Effector memory CD8-positive, alpha-beta T cell (primary cell): ENCODE measurements around the gene FAM89B.

Experiments
- ATAC-seq: fragments of 150-1000 bp; cut with Tn5 transposase; replicated peaks from 2 replicates; pipeline ENCODE4 v1.10.0; 2021; ENCODE audit warnings: mild to moderate bottlenecking, moderate library complexity
- DNase-seq, 3 experiments: peaks; one replicate each; pipeline ENCODE4 v3.0.0; 2021
- H3K27ac Mint-ChIP-seq, 2 donors: one replicate each; pipeline ENCODE4 v1.8.0; 2022; ENCODE audit warnings: mild to moderate bottlenecking in 2 of 2, mixed read lengths in 2 of 2, moderate library complexity in 2 of 2
- H3K27me3 Mint-ChIP-seq, 2 donors: one replicate each; pipeline ENCODE4 v1.8.0; 2022; ENCODE audit warnings: mixed read lengths in 2 of 2
- H3K36me3 Mint-ChIP-seq: one replicate; pipeline ENCODE4 v1.8.0; 2022; ENCODE audit warnings: mild to moderate bottlenecking, moderate library complexity, mixed read lengths; ENCODE audit not compliant: insufficient read depth
- H3K4me1 Mint-ChIP-seq, 2 donors: one replicate each; pipeline ENCODE4 v1.8.0; 2022; ENCODE audit warnings: low read depth in 2 of 2, mixed read lengths in 2 of 2
- H3K4me3 Mint-ChIP-seq, 2 donors: one replicate each; pipeline ENCODE4 v1.8.0; 2022; ENCODE audit warnings: mild to moderate bottlenecking in 2 of 2, mixed read lengths in 2 of 2, moderate library complexity in 2 of 2
- H3K9me3 Mint-ChIP-seq, 2 donors: one replicate each; pipeline ENCODE4 v1.8.0; 2022; ENCODE audit warnings: mixed read lengths in 2 of 2

The FAM89B gene

GRCh38 chr11:65599216-65599954, 27.0 kb downstream of the FAM89B start:
- DNase-seq: no peak
- H3K9me3 Mint-ChIP-seq: no peaks in the 10 kb centered on the region
- ATAC-seq: no peak
- H3K27me3 Mint-ChIP-seq: no peaks in the 10 kb centered on the region
- H3K27ac Mint-ChIP-seq: peak overlapping the region in 1 of 2 donors; percentile 38
- H3K4me1 Mint-ChIP-seq: peaks cover 10% of the 10 kb centered on the region in 2 donors
- H3K4me3 Mint-ChIP-seq: no peak overlapping the region
- peaks cover 29% of the 10 kb centered on the region for H3K36me3 Mint-ChIP-seq

DNA sequence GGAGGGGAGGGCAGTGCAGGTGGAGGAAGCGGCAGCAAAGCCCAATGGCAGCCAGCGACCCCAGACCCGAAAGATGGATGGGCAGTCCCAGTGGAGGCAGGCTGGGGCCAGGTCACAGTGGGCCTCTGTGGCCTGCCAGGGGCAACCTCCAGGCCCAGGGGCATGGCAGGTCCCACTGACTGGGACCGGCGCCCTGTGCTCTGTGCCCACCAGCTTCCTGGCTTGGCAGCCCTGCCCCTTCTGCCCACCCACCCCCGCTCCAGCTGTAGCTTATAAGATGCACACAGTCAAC, 27.6 kb downstream of the FAM89B start:
- H3K4me3 Mint-ChIP-seq: no peak overlapping the region
- no peaks in the 10 kb centered on the region for H3K27me3 Mint-ChIP-seq
- H3K4me1 Mint-ChIP-seq: peaks cover 8 to 9% of the 10 kb centered on the region in 2 donors
- peaks cover 29% of the 10 kb centered on the region for H3K36me3 Mint-ChIP-seq
- ATAC-seq (no peak), DNase-seq (no peak)
- no peak overlapping the region for H3K27ac Mint-ChIP-seq
- no peaks in the 10 kb centered on the region for H3K9me3 Mint-ChIP-seq

DNA sequence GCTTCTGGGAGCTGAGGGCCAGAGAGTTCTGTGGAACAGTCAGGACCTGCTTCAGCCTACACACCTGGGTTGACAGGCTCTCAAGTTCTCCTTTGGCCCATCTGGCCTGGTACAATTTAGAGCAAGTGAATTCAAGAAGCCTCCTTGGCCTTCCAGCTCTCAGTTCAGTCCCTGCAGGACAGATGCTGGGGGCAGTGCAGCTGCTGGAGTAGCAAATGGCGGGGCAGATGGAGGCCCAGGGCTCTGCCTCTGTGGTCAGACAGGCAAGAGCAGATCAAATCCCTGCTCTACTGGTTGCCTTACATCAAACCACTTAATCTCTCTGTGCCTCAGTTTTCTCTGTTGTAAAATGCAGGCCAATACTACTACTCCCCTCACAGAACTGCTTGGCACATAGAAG, 31.9 kb downstream of the FAM89B start:
- H3K36me3 Mint-ChIP-seq: peaks cover 48% of the 10 kb centered on the region
- H3K27me3 Mint-ChIP-seq: no peaks in the 10 kb centered on the region
- H3K4me1 Mint-ChIP-seq: peaks cover 0 to 6% of the 10 kb centered on the region in 2 donors
- H3K9me3 Mint-ChIP-seq: no peaks in the 10 kb centered on the region
- peak overlapping the region in 1 of 2 donors; percentile 55 for H3K27ac Mint-ChIP-seq
- no peak for ATAC-seq
- no peak overlapping the region for H3K4me3 Mint-ChIP-seq
- no peak for DNase-seq

GRCh38 chr11:65606876-65607613, 34.7 kb downstream of the FAM89B start:
- Mint-ChIP-seq H3K27me3 (no peaks in the 10 kb centered on the region), H3K27ac (no peak overlapping the region), H3K4me1 (peaks cover 19 to 25% of the 10 kb centered on the region in 2 donors), H3K4me3 (no peak overlapping the region), H3K36me3 (peaks cover 45% of the 10 kb centered on the region), H3K9me3 (no peaks in the 10 kb centered on the region)
- ATAC-seq (peak; percentile 67), DNase-seq (no peak)

DNA sequence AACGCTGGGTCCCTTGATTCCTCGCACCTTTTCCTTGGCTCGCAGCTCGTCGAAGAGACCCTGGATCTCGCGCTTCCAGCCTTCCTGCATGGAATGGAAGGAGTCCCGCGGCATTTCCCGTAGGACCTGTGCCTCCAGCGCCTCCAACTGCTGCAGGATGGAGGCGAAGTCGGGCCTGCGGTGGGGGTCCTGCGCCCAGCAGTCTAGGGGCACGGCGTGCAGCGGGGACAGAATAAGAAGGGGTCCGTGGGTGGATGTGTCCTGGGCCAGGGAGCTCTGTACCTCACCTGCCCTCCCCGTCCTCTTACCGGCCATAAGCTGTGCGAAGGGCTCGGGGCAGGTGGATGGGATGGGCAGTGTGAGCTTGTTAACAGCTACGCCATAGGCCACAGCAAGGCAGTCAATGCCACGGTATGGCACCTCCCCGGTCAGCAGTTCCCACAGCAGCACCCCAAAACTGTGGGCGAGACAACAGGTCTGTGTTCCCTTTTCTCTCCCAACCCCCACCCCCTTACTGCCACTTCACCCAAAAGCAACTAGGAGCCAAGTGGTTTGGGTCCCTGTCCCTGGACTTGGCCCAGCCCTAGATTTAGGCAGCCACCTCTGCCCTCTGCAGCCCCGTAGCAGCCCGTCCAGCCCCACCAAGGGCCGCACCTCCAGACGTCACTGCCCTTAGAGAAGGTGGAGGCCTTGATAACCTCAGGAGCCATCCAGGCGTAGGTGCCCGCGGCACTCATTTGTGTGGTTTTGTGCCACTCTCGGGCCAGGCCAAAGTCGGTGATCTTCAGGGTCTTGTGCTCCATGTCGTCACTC, 35.5 kb downstream of the FAM89B start:
- Mint-ChIP-seq H3K4me1 (peaks cover 26 to 33% of the 10 kb centered on the region in 2 donors), H3K36me3 (peaks cover 44% of the 10 kb centered on the region), H3K9me3 (no peaks in the 10 kb centered on the region), H3K4me3 (no peak overlapping the region), H3K27me3 (no peaks in the 10 kb centered on the region), H3K27ac (no peak overlapping the region)
- ATAC-seq: no peak
- DNase-seq: no peak

GRCh38 chr11:65609229-65609628, 36.9 kb downstream of the FAM89B start:
- peaks cover 50% of the 10 kb centered on the region for H3K36me3 Mint-ChIP-seq
- peak overlapping the region; percentile 87 to 97 for H3K27ac Mint-ChIP-seq
- no peak overlapping the region for H3K4me3 Mint-ChIP-seq
- ATAC-seq: no peak
- DNase-seq: no peak
- no peaks in the 10 kb centered on the region for H3K9me3 Mint-ChIP-seq
- H3K4me1 Mint-ChIP-seq: peaks cover 35% of the 10 kb centered on the region in 2 donors
- H3K27me3 Mint-ChIP-seq: no peaks in the 10 kb centered on the region

GRCh38 chr11:65609665-65610064, 37.3 kb downstream of the FAM89B start:
- Mint-ChIP-seq H3K4me3 (peak overlapping the region; percentile 45 to 49), H3K27me3 (no peaks in the 10 kb centered on the region), H3K4me1 (peaks cover 35 to 39% of the 10 kb centered on the region in 2 donors), H3K27ac (peak overlapping the region; percentile 88 to 97), H3K36me3 (peaks cover 55% of the 10 kb centered on the region), H3K9me3 (no peaks in the 10 kb centered on the region)
- DNase-seq: no peak
- ATAC-seq: no peak

GRCh38 chr11:65610404-65610803, 38.1 kb downstream of the FAM89B start:
- no peaks in the 10 kb centered on the region for H3K9me3 Mint-ChIP-seq
- no peak for DNase-seq
- peak overlapping the region; percentile 88 to 97 for H3K27ac Mint-ChIP-seq

GRCh38 chr11:65611028-65611757, 38.9 kb downstream of the FAM89B start:
- no peaks in the 10 kb centered on the region for H3K27me3 Mint-ChIP-seq
- no peaks in the 10 kb centered on the region for H3K9me3 Mint-ChIP-seq
- ATAC-seq: no peak
- peaks cover 37 to 41% of the 10 kb centered on the region in 2 donors for H3K4me1 Mint-ChIP-seq
- peak overlapping the region; percentile 20 to 96 for H3K4me3 Mint-ChIP-seq
- H3K27ac Mint-ChIP-seq: peak overlapping the region; percentile 88 to 97
- no peak for DNase-seq
- peaks cover 58% of the 10 kb centered on the region for H3K36me3 Mint-ChIP-seq

More at GRCh38 chr11:65610404-65610803, 38.1 kb downstream of the FAM89B start:
- ATAC-seq: no peak
- H3K27me3 Mint-ChIP-seq: no peaks in the 10 kb centered on the region
- peaks cover 37 to 40% of the 10 kb centered on the region in 2 donors for H3K4me1 Mint-ChIP-seq
- peaks cover 61% of the 10 kb centered on the region for H3K36me3 Mint-ChIP-seq
- H3K4me3 Mint-ChIP-seq: peak overlapping the region; percentile 45 to 96

- Mint-ChIP-seq H3K27ac (peak overlapping the region; percentile 88 to 97), H3K36me3 (peaks cover 57% of the 10 kb centered on the region), H3K4me1 (peaks cover 45 to 49% of the 10 kb centered on the region in 2 donors), H3K9me3 (no peaks in the 10 kb centered on the region), H3K4me3 (peak overlapping the region; percentile 94 to 96), H3K27me3 (no peaks in the 10 kb centered on the region)
- DNase-seq (no peak), ATAC-seq (no peak)
Measured at GRCh38 chr11:65611758-65612603, 39.6 kb downstream of the FAM89B start.

- Mint-ChIP-seq H3K27ac (peak overlapping the region; percentile 95 to 97), H3K36me3 (peaks cover 53% of the 10 kb centered on the region), H3K27me3 (no peaks in the 10 kb centered on the region), H3K4me1 (peaks cover 45 to 49% of the 10 kb centered on the region in 2 donors), H3K9me3 (no peaks in the 10 kb centered on the region), H3K4me3 (peak overlapping the region; percentile 94 to 96)
- ATAC-seq (no peak), DNase-seq (no peak)
Measured at GRCh38 chr11:65612691-65613090, 40.4 kb downstream of the FAM89B start.
